K562 (cell line): ENCODE data around the gene KCNT1. TPM values are rescaled to one million over a fixed set of nuclear protein-coding genes. Genes with fewer than 3 reads are reported as not detected.

Experiments
- DDX20 ChIP-seq: fragments of 450-650 bp; IDR thresholded peaks from 2 replicates; pipeline ENCODE4 v1.6.1; 2016; ENCODE audit warnings: missing genetic modification characterization, low read depth, mild to moderate bottlenecking, missing compliant biosample characterization, moderate library complexity
- EP300 ChIP-seq: IDR thresholded peaks from 2 replicates; pipeline ENCODE4 v1.6.1; 2012; ENCODE audit warnings: low read length, improper control_type of control experiment
- FOXJ2 ChIP-seq: fragments of 200-800 bp; sonication (Bioruptor generic); IDR thresholded peaks from 2 replicates; pipeline ENCODE4 v1.6.1; 2016; ENCODE audit warnings: missing genetic modification characterization, missing compliant biosample characterization
- NCOA1 ChIP-seq: fragments of 450-650 bp; IDR thresholded peaks from 2 replicates; pipeline ENCODE4 v1.6.1; 2016; ENCODE audit warnings: low read depth
- polyA plus RNA-seq, 8 experiments: library from polyadenylated mRNA; depleted of rRNA in 4 of 8; stranded (reverse) in 5 of 8; unstranded in 3 of 8; fragments of >200 nt; fragmentation: Nextera tagmentation in 2 of 8; fragmentation: Illumina TruSeq in 1 of 8; extraction: Ambion mirVana in 2 of 8; extraction: Trizol in 1 of 8; gene quantifications; 2 replicates each; pipeline versions ENCODE4 v1.2.1 to v1.2.3, GENCODE V29; 2011 to 2014; ENCODE audit warnings: inconsistent platforms in 1 of 8, missing spikeins in 1 of 8
- total RNA-seq, 7 experiments: library from RNA; depleted of rRNA in 6 of 7; stranded (reverse); fragments of >200 nt in 6 of 7; fragmentation: Illumina TruSeq in 2 of 7; extraction: Trizol in 2 of 7; gene quantifications; 2 replicates each; pipeline versions ENCODE4 v1.2.1 to v1.2.3, GENCODE V29; 2011 to 2021; ENCODE audit warnings: low replicate concordance in 1 of 7
- TF ChIP-seq, protein P1 (sequence below): fragments of 150-350 bp; IDR thresholded peaks from 2 replicates; pipeline ENCODE4 v1.6.1; 2014; ENCODE audit warnings: low read depth, mild to moderate bottlenecking, low read length, borderline replicate concordance
- TF ChIP-seq, protein P2 (sequence below), 2 experiments: fragments of 200-800 bp in 1 of 2; sonication (Bioruptor generic) in 1 of 2; sonication (generic) in 1 of 2; formaldehyde crosslinking in 1 of 2; IDR thresholded peaks in 1 of 2; conservative IDR thresholded peaks in 1 of 2; 2 replicates each; pipeline versions ENCODE4 v1.5.0 to v1.6.1; 2016 to 2020; ENCODE audit warnings: missing compliant biosample characterization in 1 of 2, missing genetic modification characterization in 1 of 2, missing genetic modification reagents in 1 of 2

The KCNT1 gene
- total and polyA plus RNA-seq, 9 of the 15 experiments (the other 6 are each of a cell fraction or from before 2014, with no cell fraction given), result 0.05 TPM; not detected in 8

DNA sequence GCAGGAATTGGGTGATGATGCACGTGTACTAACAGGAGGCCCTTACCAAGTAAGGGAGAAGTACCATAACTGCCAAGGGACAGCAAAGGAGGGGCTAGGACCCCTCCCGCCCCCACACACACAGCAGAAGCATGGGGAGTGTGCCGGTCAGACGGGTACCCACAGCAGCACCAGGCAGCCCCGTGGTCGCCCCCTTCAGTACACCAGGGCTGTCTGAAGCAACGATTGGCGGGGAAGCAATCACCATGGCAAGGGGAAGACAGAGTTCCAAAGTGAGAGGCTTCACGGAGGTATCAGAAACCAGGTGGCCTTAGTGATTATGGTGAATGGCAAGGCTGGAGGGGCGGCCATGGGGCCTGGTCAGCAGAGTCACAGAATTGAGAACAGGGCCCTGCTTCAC lies 133.1 kb downstream of the KCNT1 start (continued):
- TF ChIP-seq, protein P1, sequence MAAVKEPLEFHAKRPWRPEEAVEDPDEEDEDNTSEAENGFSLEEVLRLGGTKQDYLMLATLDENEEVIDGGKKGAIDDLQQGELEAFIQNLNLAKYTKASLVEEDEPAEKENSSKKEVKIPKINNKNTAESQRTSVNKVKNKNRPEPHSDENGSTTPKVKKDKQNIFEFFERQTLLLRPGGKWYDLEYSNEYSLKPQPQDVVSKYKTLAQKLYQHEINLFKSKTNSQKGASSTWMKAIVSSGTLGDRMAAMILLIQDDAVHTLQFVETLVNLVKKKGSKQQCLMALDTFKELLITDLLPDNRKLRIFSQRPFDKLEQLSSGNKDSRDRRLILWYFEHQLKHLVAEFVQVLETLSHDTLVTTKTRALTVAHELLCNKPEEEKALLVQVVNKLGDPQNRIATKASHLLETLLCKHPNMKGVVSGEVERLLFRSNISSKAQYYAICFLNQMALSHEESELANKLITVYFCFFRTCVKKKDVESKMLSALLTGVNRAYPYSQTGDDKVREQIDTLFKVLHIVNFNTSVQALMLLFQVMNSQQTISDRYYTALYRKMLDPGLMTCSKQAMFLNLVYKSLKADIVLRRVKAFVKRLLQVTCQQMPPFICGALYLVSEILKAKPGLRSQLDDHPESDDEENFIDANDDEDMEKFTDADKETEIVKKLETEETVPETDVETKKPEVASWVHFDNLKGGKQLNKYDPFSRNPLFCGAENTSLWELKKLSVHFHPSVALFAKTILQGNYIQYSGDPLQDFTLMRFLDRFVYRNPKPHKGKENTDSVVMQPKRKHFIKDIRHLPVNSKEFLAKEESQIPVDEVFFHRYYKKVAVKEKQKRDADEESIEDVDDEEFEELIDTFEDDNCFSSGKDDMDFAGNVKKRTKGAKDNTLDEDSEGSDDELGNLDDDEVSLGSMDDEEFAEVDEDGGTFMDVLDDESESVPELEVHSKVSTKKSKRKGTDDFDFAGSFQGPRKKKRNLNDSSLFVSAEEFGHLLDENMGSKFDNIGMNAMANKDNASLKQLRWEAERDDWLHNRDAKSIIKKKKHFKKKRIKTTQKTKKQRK, result no peak
- TF ChIP-seq, protein P2, sequence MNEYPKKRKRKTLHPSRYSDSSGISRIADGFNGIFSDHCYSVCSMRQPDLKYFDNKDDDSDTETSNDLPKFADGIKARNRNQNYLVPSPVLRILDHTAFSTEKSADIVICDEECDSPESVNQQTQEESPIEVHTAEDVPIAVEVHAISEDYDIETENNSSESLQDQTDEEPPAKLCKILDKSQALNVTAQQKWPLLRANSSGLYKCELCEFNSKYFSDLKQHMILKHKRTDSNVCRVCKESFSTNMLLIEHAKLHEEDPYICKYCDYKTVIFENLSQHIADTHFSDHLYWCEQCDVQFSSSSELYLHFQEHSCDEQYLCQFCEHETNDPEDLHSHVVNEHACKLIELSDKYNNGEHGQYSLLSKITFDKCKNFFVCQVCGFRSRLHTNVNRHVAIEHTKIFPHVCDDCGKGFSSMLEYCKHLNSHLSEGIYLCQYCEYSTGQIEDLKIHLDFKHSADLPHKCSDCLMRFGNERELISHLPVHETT (CRISPR knock-in tag; conservative IDR thresholded peaks at IDR 0.05 in 1 of 2, IDR thresholded peaks at IDR 0.05 in 1 of 2), result no peak
- no peak for TF ChIP-seq NCOA1
- TF ChIP-seq FOXJ2 (tag), result no peak
- no peak for TF ChIP-seq DDX20 (tag)
- no peak for TF ChIP-seq EP300
